ENCODE results near the gene TIMELESS. TPM values are rescaled to one million over a fixed set of nuclear protein-coding genes. Genes with fewer than 3 reads are reported as not detected.

The TIMELESS gene
- total and polyA plus RNA-seq, 10 of the 15 experiments (the other 5 are each of a cell fraction or from before 2014, with no cell fraction given), result 5.8 to 57.8 (median 31.8) TPM

GRCh38 chr12:56417739-56418138, 31.5 kb downstream of the TIMELESS start (continued):
- TF ChIP-seq REST (IDR thresholded peaks at IDR 0.05; ENCODE audit: low read depth, low read length) (no peak), DPF2 (IDR thresholded peaks at IDR 0.05) (no peak), POLR2A (IDR thresholded peaks at IDR 0.05; ENCODE audit: low read depth, low read length) (no peak), CHD4 (IDR thresholded peaks at IDR 0.05) (no peak), TBL1XR1 (IDR thresholded peaks at IDR 0.05; ENCODE audit: low read depth, low read length) (no peak), RB1 (IDR thresholded peaks at IDR 0.05; ENCODE audit: borderline replicate concordance) (no peak), CTCF (IDR thresholded peaks at IDR 0.05 in 2 of 3, conservative IDR thresholded peaks at IDR 0.05 in 1 of 3; ENCODE audit: control insufficient read depth in 2 of 3, extremely low read depth in 1 of 3, insufficient read depth in 1 of 3, low read depth in 3 of 3, low read length in 3 of 3) (no peak)

- H3K79me2 ChIP-seq (ENCODE audit: control insufficient read depth, insufficient read depth, low read length), result no peaks in the 10 kb centered on the region
- no peak overlapping the region for H3K4me2 ChIP-seq (ENCODE audit: control insufficient read depth, insufficient read depth)
- H4K20me1 ChIP-seq (ENCODE audit: control insufficient read depth, insufficient read depth), result no peaks in the 10 kb centered on the region
- intact Hi-C loops (cut with micrococcal nuclease; ENCODE audit: unreplicated experiment), result no loop called here
- H3K27ac ChIP-seq (ENCODE audit: control insufficient read depth, insufficient read depth), result no peak overlapping the region
- H3K36me3 ChIP-seq (ENCODE audit: control insufficient read depth in 2 of 2, insufficient read depth in 2 of 2, low read length in 1 of 2), result peaks cover 4 to 5% of the 10 kb centered on the region in 2 experiments; a peak in 3 of 4 replicates
- BruUV-seq (replicated peaks), result no TSS peak
- ATAC-seq, result no peak
- ChIA-PET CTCF (no interaction called here), RAD21 (ENCODE audit: unreplicated experiment) (no interaction called here), SMC1A (ENCODE audit: uncharacterized antibody, unreplicated experiment) (no interaction called here), POLR2A (no interaction called here)
- FAIRE-seq, result no peak
- no peak overlapping the region for H3K4me3 ChIP-seq
- H3K9me3 ChIP-seq (replicated peaks; ENCODE audit: control insufficient read depth, insufficient read depth, low read length), result no peaks in the 10 kb centered on the region
- no peak overlapping the region for H2AFZ ChIP-seq (ENCODE audit: control insufficient read depth, low read depth, low read length)
- no peak overlapping the region for H3K9ac ChIP-seq (ENCODE audit: control insufficient read depth, insufficient read depth, low read length)
- no peak for DNase-seq (ENCODE audit: low read depth, low spot score)
- H3K27me3 ChIP-seq (replicated peaks in 1 of 2; ENCODE audit: control insufficient read depth in 2 of 2, insufficient read depth in 2 of 2, low read length in 1 of 2), result no peaks in the 10 kb centered on the region
- H3K4me1 ChIP-seq (ENCODE audit: control insufficient read depth, insufficient read depth, low read length), result no peaks in the 10 kb centered on the region
- 79% methylated on average over 3 of the region's 3 CpGs for WGBS (ENCODE audit: insufficient coverage, insufficient replicate concordance, low lambda C conversion rate, missing lambda C conversion rate)
- in situ Hi-C loops (cut with MboI), result no loop called here
- TF ChIP-seq CHD1 (IDR thresholded peaks at IDR 0.05; ENCODE audit: low read depth, low read length), result no peak
- TF ChIP-seq LARP7 (IDR thresholded peaks at IDR 0.05), result no peak
- TF ChIP-seq IKZF1 (conservative IDR thresholded peaks at IDR 0.05), result no peak
- TF ChIP-seq ZBTB11 (CRISPR knock-in tag; IDR thresholded peaks at IDR 0.05), result no peak
- no peak for TF ChIP-seq DPF2 (IDR thresholded peaks at IDR 0.05)
- no peak for TF ChIP-seq TCF12 (IDR thresholded peaks at IDR 0.05; ENCODE audit: low read depth, low read length)
- no peak for TF ChIP-seq ESRRA (IDR thresholded peaks at IDR 0.05; ENCODE audit: low read length)
- TF ChIP-seq NR2C2 (IDR thresholded peaks at IDR 0.05; ENCODE audit: borderline replicate concordance, control insufficient read depth, insufficient read length, low read depth), result no peak
- TF ChIP-seq SPI1 (IDR thresholded peaks at IDR 0.05; ENCODE audit: borderline replicate concordance, insufficient read depth, low read depth, low read length), result no peak
- TF ChIP-seq MEF2A (IDR thresholded peaks at IDR 0.05; ENCODE audit: insufficient read depth, low read depth, low read length), result no peak
Measured at GRCh38 chr12:56414401-56414800, 34.8 kb downstream of the TIMELESS start.

Measured in GM12878 (cell line).